Glomerular visceral epithelial cell (primary cell): ENCODE results near the gene DNAJC15.

Experiments
- DNase-seq: peaks from one replicate; pipeline ENCODE4 v3.0.0-alpha.2; 2016; ENCODE audit errors: extremely low spot score

DNAJC15 gene

GRCh38 chr13:43083750-43084149 is 60.4 kb downstream of the DNAJC15 start:
- no peak for DNase-seq

GRCh38 chr13:43085545-43085944 is 62.2 kb downstream of the DNAJC15 start:
- DNase-seq = peak; percentile 33

- no peak for DNase-seq
These were observed 62.8 kb downstream of the DNAJC15 start for GRCh38 chr13:43086181-43086580.

- no peak for DNase-seq
These were observed 64.7 kb downstream of the DNAJC15 start for GRCh38 chr13:43088093-43088511.

GRCh38 chr13:43089912-43090498 is 66.6 kb downstream of the DNAJC15 start:
- DNase-seq = no peak

- no peak for DNase-seq
These were observed 71.5 kb downstream of the DNAJC15 start for GRCh38 chr13:43094901-43095300.

GRCh38 chr13:43095771-43096719 is 72.7 kb downstream of the DNAJC15 start:
- DNase-seq = no peak

GRCh38 chr13:43100667-43101066 is 77.3 kb downstream of the DNAJC15 start:
- no peak for DNase-seq

GRCh38 chr13:43102304-43102703 is 78.9 kb downstream of the DNAJC15 start:
- no peak for DNase-seq

GRCh38 chr13:43107780-43108179 is 84.4 kb downstream of the DNAJC15 start:
- no peak for DNase-seq

- no peak for DNase-seq
These were observed 86.7 kb downstream of the DNAJC15 start for GRCh38 chr13:43110036-43110435.

GRCh38 chr13:43110658-43111057 is 87.3 kb downstream of the DNAJC15 start:
- DNase-seq = no peak

- no peak for DNase-seq
These were observed 88.4 kb downstream of the DNAJC15 start for GRCh38 chr13:43111559-43112400.

GRCh38 chr13:43113603-43114002 is 90.2 kb downstream of the DNAJC15 start:
- DNase-seq = no peak

- DNase-seq = no peak
These were observed 91.1 kb downstream of the DNAJC15 start for GRCh38 chr13:43114504-43114903.

GRCh38 chr13:43115141-43115540 is 91.8 kb downstream of the DNAJC15 start:
- no peak for DNase-seq

GRCh38 chr13:43116242-43116641 is 92.9 kb downstream of the DNAJC15 start:
- DNase-seq = no peak

- DNase-seq = no peak
These were observed 95.1 kb downstream of the DNAJC15 start for GRCh38 chr13:43118521-43118920.

GRCh38 chr13:43119206-43119605 is 95.8 kb downstream of the DNAJC15 start:
- DNase-seq = no peak

GRCh38 chr13:43122791-43123190 is 99.4 kb downstream of the DNAJC15 start:
- no peak for DNase-seq

GRCh38 chr13:43123856-43124255 is 100.5 kb downstream of the DNAJC15 start:
- DNase-seq = no peak

GRCh38 chr13:43124490-43124889 is 101.1 kb downstream of the DNAJC15 start:
- DNase-seq = no peak
